Thyroid gland (tissue), 4 donors: ENCODE measurements around the gene SIRT2. TPM values are rescaled to one million over a fixed set of nuclear protein-coding genes. Genes with fewer than 3 reads are reported as not detected.

Experiments
- DNase-seq, 2 donors: peaks; one replicate each; pipeline ENCODE4 v3.0.0-alpha.2; 2019
- H3K27ac ChIP-seq, 3 donors: fragments of 200-600 bp; sonication (generic); 1 replicate in 2 of 3; 2 replicates in 1 of 3; pipeline ENCODE4 v1.5.1; 2016 to 2019; ENCODE audit warnings: mild to moderate bottlenecking in 1 of 3, moderate library complexity in 1 of 3
- H3K27me3 ChIP-seq: fragments of 200-600 bp; sonication (generic); one replicate; pipeline ENCODE4 v1.5.1; 2019
- H3K36me3 ChIP-seq, 2 donors: fragments of 200-600 bp; sonication (generic); one replicate each; pipeline ENCODE4 v1.5.1; 2016 to 2019
- H3K4me1 ChIP-seq, 2 donors: fragments of 200-600 bp; sonication (generic); one replicate each; pipeline ENCODE4 v1.5.1; 2017 to 2019
- H3K4me3 ChIP-seq, 3 donors: fragments of 200-600 bp; sonication (generic); replicated peaks in 1 of 3; 1 replicate in 2 of 3; 2 replicates in 1 of 3; pipeline ENCODE4 v1.5.1; 2016; ENCODE audit warnings: mild to moderate bottlenecking in 1 of 3
- H3K9me3 ChIP-seq: fragments of 200-600 bp; sonication (generic); one replicate; pipeline ENCODE4 v1.5.1; 2017
- CTCF ChIP-seq, 6 experiments: fragments of 200-600 bp in 3 of 6; fragments of 450-650 bp in 3 of 6; sonication (generic) in 3 of 6; IDR thresholded peaks; one replicate each; pipeline ENCODE4 v1.5.1; 2016 to 2019; ENCODE audit warnings: antibody characterized with exemption in 6 of 6, mild to moderate bottlenecking in 2 of 6, inconsistent platforms in 1 of 6, moderate library complexity in 1 of 6
- POLR2A ChIP-seq, 2 donors: fragments of 450-650 bp; IDR thresholded peaks; one replicate each; pipeline ENCODE4 v1.6.1; 2017; ENCODE audit warnings: antibody characterized with exemption in 2 of 2, mild to moderate bottlenecking in 2 of 2, moderate library complexity in 1 of 2
- WGBS, 2 donors: methylation state at CpG; one replicate each; pipeline ENCODE4 v1.1.5; 2017; 5-methylcytosine and 5-hydroxymethylcytosine counted together
- intact Hi-C: fragments of 100-400 bp; cut with DNase I; formaldehyde crosslinking; loops from one replicate; pipeline ENCODE4 v1.15.1; 2023
- total RNA-seq, 4 donors: library from RNA; depleted of rRNA; stranded (reverse); fragments of >200 nt; gene quantifications; one replicate each; pipeline ENCODE4 v1.2.3, GENCODE V29; 2016

The SIRT2 gene
- total RNA-seq, 4 donors from 2014 or later = 69.6 to 107 (median 90.7) TPM

- 94% methylated on average over 12 of the region's 12 CpGs for WGBS, 2 donors
- Histone ChIP-seq H3K36me3 (peaks cover 2 to 14% of the 10 kb centered on the region in 2 donors), H3K4me1 (no peaks in the 10 kb centered on the region), H3K27me3 (no peaks in the 10 kb centered on the region), H3K27ac (no peak overlapping the region), H3K9me3 (no peaks in the 10 kb centered on the region), H3K4me3 (no peak overlapping the region)
- no peak for DNase-seq
- intact Hi-C loops = no loop called here
- TF ChIP-seq CTCF (IDR thresholded peaks at IDR 0.05) (no peak), POLR2A (IDR thresholded peaks at IDR 0.05) (no peak)
Measured at GRCh38 chr19:38910488-38910887, 11.1 kb upstream of the SIRT2 start.

GRCh38 chr19:38908911-38909310 lies 9.5 kb upstream of the SIRT2 start:
- no peak for DNase-seq
- intact Hi-C loops = no loop called here
- no peaks in the 10 kb centered on the region for H3K9me3 ChIP-seq
- TF ChIP-seq POLR2A (IDR thresholded peaks at IDR 0.05) (no peak), CTCF (IDR thresholded peaks at IDR 0.05) (no peak)
- peaks cover 8 to 19% of the 10 kb centered on the region in 2 donors for H3K36me3 ChIP-seq
- 76 to 85% methylated on average over 10 of the region's 10 CpGs for WGBS, 2 donors
- no peak overlapping the region for H3K27ac ChIP-seq
- no peak overlapping the region for H3K4me3 ChIP-seq
- no peaks in the 10 kb centered on the region for H3K4me1 ChIP-seq
- H3K27me3 ChIP-seq = no peaks in the 10 kb centered on the region

- no peak for DNase-seq
- no peak overlapping the region for H3K4me3 ChIP-seq
- TF ChIP-seq POLR2A (IDR thresholded peaks at IDR 0.05) (no peak), CTCF (IDR thresholded peaks at IDR 0.05) (no peak)
- H3K27ac ChIP-seq = no peak overlapping the region
- 93 to 96% methylated on average over 12 of the region's 12 CpGs for WGBS, 2 donors
- H3K36me3 ChIP-seq = peaks cover 8 to 19% of the 10 kb centered on the region in 2 donors
- intact Hi-C loops = no loop called here
- no peaks in the 10 kb centered on the region for H3K9me3 ChIP-seq
- no peaks in the 10 kb centered on the region for H3K4me1 ChIP-seq
- no peaks in the 10 kb centered on the region for H3K27me3 ChIP-seq
Measured at GRCh38 chr19:38907670-38908069, 8.3 kb upstream of the SIRT2 start.

GRCh38 chr19:38907227-38907626 lies 7.8 kb upstream of the SIRT2 start:
- intact Hi-C loops = no loop called here
- no peak for DNase-seq
- Histone ChIP-seq H3K4me3 (no peak overlapping the region), H3K9me3 (no peaks in the 10 kb centered on the region), H3K27ac (no peak overlapping the region), H3K4me1 (no peaks in the 10 kb centered on the region), H3K36me3 (peaks cover 8 to 19% of the 10 kb centered on the region in 2 donors), H3K27me3 (no peaks in the 10 kb centered on the region)
- TF ChIP-seq CTCF (IDR thresholded peaks at IDR 0.05) (no peak), POLR2A (IDR thresholded peaks at IDR 0.05) (no peak)
- WGBS, 2 donors = 94 to 95% methylated on average over 20 to 28 of the region's 29 CpGs

- Histone ChIP-seq H3K4me3 (no peak overlapping the region), H3K4me1 (peaks cover 3 to 6% of the 10 kb centered on the region in 2 donors), H3K9me3 (no peaks in the 10 kb centered on the region), H3K36me3 (peaks cover 8 to 19% of the 10 kb centered on the region in 2 donors), H3K27ac (no peak overlapping the region), H3K27me3 (no peaks in the 10 kb centered on the region)
- intact Hi-C loops = no loop called here
- WGBS, 2 donors = 94 to 96% methylated on average over 2 to 4 of the region's 4 CpGs
- TF ChIP-seq POLR2A (IDR thresholded peaks at IDR 0.05) = no peak
- TF ChIP-seq CTCF (IDR thresholded peaks at IDR 0.05) = no peak
- DNase-seq = no peak
Measured at GRCh38 chr19:38905620-38906019, 6.2 kb upstream of the SIRT2 start.
